Stimulated activated CD8-positive, alpha-beta memory T cell treated with anti-CD3 and anti-CD28 coated beads, Interleukin-15, amount 100 ng/mL, for 48 hours (primary cell): ENCODE results near the gene FOXRED2.
"Not testable (repeated sequence)": the region's sequence is repeated elsewhere in the genome, so short reads cannot be mapped to it uniquely, and the experiment has no call there.

Experiments
- DNase-seq, 2 donors: peaks; one replicate each; pipeline ENCODE4 v3.0.0-alpha.2; 2020; ENCODE audit warnings: low read depth in 2 of 2

FOXRED2 gene

GRCh38 chr22:36506637-36507517 is at the start of gene FOXRED2:
FOXRED2 (minus strand) TSS chr22:36507040; CDS start chr22:36506422, 618 bp downstream.
- peak; percentile 83 to 84 for DNase-seq

GRCh38 chr22:36554098-36554497 is 47.3 kb upstream of the FOXRED2 start:
- DNase-seq: no peak

DNA sequence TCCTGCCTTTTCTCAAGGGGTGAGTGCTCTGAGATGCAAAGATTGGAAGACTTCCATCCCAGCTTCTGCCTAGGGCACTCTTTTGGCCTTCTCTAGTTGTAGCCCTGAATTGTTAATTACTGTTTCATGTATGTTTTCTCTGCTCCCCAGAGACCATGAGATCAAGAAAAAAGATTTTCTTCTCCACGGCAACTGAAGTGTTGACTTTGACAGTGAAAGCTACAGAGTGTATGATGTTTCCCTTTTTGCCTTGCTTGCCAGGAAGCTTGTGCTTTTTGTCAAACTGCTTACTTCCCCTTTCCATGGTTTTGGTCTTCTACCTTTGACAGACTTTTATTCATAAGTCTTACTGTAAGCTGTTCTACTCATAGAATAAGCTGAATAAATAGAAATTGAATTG is 45.4 kb upstream of the FOXRED2 start:
- no peak for DNase-seq

DNA sequence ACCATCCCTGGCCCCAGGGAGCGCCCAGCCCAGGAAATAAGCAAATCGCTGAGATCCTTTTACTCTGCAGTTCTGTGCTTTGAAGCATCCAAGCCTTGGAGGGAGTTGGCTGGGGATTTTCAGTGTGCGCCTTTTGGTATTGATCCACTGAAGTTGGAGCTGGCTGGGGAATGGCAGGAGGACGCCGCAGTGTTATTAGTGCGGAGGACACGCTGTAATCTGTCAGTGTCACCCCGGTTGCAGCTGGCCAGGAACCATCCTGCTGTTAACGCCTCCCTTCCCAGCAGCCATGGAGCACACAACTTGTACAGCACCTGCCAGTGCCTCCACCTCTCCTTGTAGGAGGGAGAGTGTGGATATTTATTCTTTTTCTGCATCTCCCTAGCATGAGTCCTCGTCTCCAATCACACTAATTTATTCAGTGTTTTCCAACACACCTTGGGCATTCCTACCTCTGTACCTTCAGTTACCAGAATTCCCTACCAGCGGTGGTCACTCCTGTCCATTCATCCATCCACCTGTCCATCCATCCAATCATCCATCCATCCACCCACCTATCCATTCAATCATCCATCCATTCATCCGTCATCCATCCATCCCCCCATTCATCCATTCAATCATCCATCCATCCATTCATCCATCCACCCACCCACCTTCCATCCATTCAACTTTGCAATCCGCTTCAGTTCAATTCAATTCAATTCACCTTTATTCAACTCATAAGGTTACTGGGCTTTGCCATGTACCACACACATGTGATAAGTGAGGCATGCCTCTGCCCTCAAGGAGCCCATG is 44.1 kb upstream of the FOXRED2 start:
- DNase-seq: no peak

- no peak for DNase-seq
Observed at GRCh38 chr22:36549033-36549432, 42.2 kb upstream of the FOXRED2 start.

- no peak for DNase-seq
Observed at GRCh38 chr22:36548606-36549005, 41.8 kb upstream of the FOXRED2 start.

GRCh38 chr22:36546932-36547331 is 40.1 kb upstream of the FOXRED2 start:
- no peak for DNase-seq

GRCh38 chr22:36546092-36546804 is 39.4 kb upstream of the FOXRED2 start:
- DNase-seq: peak in 1 of 2 donors; percentile 15

- DNase-seq: no peak
Observed at GRCh38 chr22:36544107-36544620, 37.3 kb upstream of the FOXRED2 start.

GRCh38 chr22:36541831-36542411 is 35.1 kb upstream of the FOXRED2 start:
- peak; percentile 34 to 48 for DNase-seq

DNA sequence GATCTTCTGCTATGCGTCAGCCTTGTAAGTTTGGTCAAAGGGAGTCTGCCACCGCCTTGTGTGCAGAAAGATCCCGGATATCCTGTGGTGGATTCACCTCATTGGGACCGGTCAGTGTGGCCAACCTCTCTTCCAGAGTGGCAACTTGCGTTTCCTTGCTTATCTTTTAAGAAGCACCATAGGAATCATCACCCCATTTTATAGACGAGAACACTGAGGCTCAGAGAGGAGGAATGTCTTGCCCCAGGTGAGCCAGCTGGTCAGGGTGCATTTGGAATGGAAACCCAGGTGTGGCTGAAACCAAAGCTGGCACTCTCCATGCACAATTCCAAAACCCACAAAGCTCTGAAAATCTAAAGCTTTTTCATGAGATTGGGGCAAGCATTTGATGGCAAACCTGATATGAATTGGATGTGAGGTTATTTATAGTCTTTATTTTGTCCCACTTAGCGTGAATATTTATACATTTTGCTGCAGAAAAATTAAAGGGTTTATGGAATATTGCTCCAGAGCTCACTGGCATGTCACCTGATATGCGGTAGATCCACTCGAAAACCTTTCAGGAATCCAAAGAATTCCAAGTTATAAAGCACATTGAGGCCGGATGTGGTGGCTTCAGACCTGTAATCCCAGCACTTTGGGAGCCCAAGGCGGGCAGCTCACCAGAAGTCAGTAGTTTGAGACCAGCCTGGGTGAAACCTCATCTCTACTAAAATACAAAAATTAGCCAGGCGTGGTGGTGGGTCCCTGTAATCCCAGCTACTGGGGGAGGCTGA is 34.2 kb upstream of the FOXRED2 start:
- no peak for DNase-seq

GRCh38 chr22:36538529-36538928 is 31.7 kb upstream of the FOXRED2 start:
- no peak for DNase-seq

- DNase-seq: no peak
Observed at GRCh38 chr22:36536717-36537116, 29.9 kb upstream of the FOXRED2 start.

- not testable (repeated sequence) for DNase-seq
Observed at GRCh38 chr22:36533320-36533719, 26.5 kb upstream of the FOXRED2 start.

DNA sequence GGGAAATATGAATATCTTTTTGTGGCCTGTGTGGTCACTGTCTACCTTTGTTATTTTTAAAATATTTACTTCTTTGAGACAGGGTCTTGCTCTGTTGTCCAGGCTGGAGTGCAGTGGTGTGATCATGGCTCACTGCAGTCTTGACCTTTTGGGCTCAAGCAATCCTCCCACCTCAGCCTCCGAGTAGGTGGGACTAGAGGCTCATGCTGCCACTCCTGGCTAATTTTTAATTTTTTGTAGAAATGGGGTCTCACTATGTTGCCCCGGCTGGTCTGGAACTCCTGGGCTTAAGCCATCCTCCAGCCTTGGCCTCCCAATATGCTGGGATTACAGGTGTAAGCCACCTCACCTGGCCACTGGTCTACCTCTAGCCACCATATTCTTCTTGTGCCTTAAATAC is 25.6 kb upstream of the FOXRED2 start:
- DNase-seq: no peak

DNA sequence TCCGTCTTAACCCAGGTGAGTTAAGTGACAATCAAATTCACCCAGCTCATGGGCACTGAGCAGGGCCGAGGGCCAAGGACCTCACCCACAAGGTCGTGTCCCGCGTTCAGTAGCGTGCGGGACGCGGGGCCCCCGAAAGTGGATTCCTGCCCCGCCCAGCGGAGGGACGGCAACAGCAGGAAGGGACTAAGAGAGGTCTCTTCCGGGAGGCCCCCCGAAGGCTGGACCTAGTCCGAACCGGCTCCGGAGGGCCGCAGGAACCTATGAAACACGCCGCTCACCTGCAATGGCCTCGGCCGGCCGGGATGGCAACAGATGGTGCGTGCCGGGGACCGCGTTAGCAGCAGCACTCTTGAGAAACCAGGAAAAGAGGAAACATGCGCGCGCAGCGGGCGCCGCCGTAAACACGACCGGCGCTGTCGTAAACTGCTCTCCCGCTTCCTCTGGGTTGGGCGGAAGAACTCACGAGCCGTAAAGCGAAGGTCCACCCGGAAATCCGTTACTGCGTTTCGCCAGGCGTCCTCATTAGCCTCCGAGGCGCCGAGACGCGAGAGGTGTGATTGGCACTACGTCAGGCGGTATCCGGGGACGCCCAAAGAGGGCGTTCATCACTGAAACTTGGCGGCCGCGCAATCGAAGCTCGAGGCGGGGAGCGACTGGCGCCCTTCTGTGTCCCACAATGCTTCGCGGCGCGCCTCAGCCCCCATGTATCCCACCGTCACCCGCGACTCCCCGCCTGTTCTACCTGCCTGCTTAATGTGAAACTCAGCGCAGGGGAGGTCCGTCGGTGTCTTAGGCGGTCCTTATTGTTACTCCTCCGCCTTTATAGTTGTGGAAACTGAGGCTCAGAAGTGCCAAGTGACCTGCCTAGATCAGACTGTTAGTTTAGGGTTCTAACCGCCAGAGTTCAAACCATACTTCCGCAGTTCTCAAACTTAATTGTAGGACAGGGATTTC is 22.2 kb upstream of the FOXRED2 start, which contains the start of gene EIF3D:
Gene EIF3D, minus strand, starts transcription at position 372 of the 957 bp plus-strand sequence. CDS start 3,045 bp downstream, outside the sequence.
- DNase-seq: peak; percentile 95 to 98

DNA sequence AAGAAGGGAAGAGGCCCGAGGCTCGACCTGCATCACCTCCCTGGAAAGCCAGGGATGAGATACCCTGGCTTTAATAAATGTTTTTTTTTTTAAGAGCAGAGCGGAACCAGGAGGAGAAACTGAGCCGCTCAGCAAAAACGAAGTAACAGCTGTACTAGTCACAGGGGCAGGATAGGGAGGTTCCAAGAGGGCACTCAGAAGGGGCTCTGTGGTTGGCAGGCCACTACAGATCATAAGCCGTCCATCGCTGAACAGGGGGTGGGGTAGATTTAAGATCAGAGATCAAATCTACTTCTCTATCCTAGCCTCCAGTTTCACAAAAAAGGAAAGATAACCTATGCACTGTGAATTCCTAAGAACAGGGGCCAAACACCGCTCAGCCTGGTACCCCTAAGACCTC is 21.5 kb upstream of the FOXRED2 start:
- DNase-seq: no peak

DNA sequence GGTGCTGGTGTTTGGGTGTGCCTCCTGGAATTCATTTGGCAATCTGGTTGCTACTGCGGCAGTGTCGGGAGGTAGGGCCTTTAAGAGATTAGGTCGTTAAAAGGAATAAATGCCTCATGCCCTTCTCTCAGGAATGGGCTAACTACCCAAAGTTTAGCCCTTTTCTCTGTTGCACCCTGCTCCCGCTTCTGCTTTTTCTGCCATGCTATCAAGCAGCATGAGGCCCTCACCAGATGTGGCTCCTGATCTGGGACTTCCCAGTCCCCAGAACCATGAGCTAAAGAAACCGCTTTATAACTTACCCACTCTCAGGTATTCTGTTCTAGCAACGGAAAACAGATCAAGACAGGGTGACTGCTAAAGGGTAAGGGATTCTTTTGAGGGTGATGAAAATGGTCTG is 15.8 kb upstream of the FOXRED2 start:
- no peak for DNase-seq

DNA sequence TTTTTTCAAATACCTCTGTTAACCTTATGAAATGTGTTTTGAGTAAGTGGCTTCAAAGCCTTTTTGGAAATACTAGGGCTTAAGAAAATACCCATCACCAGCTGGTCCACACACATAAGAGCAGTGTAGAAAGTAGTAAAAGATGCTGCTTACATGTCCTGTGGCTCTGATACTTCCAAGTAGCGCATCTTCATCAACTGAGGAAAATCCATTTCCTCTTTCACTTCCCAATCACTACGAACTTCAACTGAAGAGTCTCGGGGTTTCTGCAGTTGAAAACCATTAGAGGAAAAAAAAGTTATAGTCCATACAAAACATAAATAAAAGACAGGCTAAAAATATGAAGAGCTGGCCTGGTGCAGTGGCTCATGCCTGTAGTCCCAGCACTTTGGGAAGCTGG is 13.6 kb upstream of the FOXRED2 start:
- DNase-seq: no peak
